Naive thymus-derived CD8-positive, alpha-beta T cell (primary cell): Measurements from ENCODE around the gene INPP5D. TPM values are rescaled to one million over a fixed set of nuclear protein-coding genes. Genes with fewer than 3 reads are reported as not detected.
A peak's percentile ranks its signal among the peaks of the same experiment; 100 is the strongest.

Experiments used
- ATAC-seq, 2 donors: fragments of 150-1000 bp; cut with Tn5 transposase in 1 of 2; sonication (Bioruptor Pico), chemical (Tn5 transposase) in 1 of 2; 1 replicate in 1 of 2; 2 replicates in 1 of 2; pipeline ENCODE4 v1.10.0; 2021; ENCODE audit warnings: mild to moderate bottlenecking in 2 of 2, moderate library complexity in 2 of 2
- POLR2A ChIA-PET: fragments of 350-600 bp; sonication (Branson Sonifier 250); formaldehyde crosslinking; loops from one replicate; lab custom pipeline; 2021; ENCODE audit warnings: antibody characterized with exemption; lab: Charles Lee
- DNase-seq, 10 donors: peaks; one replicate each; pipeline versions ENCODE4 v3.0.0 to v3.0.0-alpha.2; 2020 to 2022
- H3K27ac Mint-ChIP-seq, 10 donors: one replicate each; pipeline ENCODE4 v1.8.0; 2020 to 2022; ENCODE audit warnings: mild to moderate bottlenecking in 10 of 10, mixed read lengths in 10 of 10, moderate library complexity in 4 of 10, inconsistent platforms in 1 of 10
- H3K27me3 Mint-ChIP-seq, 5 donors: one replicate each; pipeline ENCODE4 v1.8.0; 2021 to 2022; ENCODE audit warnings: mixed read lengths in 5 of 5
- H3K36me3 Mint-ChIP-seq, 3 donors: one replicate each; pipeline ENCODE4 v1.8.0; 2020 to 2022; ENCODE audit warnings: mixed read lengths in 3 of 3, mild to moderate bottlenecking in 2 of 3, inconsistent platforms in 1 of 3
- H3K4me1 Mint-ChIP-seq, 4 donors: one replicate each; pipeline ENCODE4 v1.8.0; 2021 to 2022; ENCODE audit warnings: mixed read lengths in 4 of 4
- H3K4me3 Mint-ChIP-seq, 10 donors: one replicate each; pipeline ENCODE4 v1.8.0; 2020 to 2022; ENCODE audit warnings: mild to moderate bottlenecking in 10 of 10, mixed read lengths in 10 of 10, moderate library complexity in 6 of 10, inconsistent platforms in 1 of 10
- H3K9me3 Mint-ChIP-seq, 9 donors: one replicate each; pipeline ENCODE4 v1.8.0; 2020 to 2022; ENCODE audit warnings: mixed read lengths in 9 of 9, mild to moderate bottlenecking in 3 of 9, inconsistent platforms in 1 of 9, moderate library complexity in 1 of 9
- polyA plus RNA-seq, 3 donors: library from polyadenylated mRNA; unstranded; fragments of 300-500 nt; fragmentation: Illumina TruSeq; gene quantifications; one replicate each; pipeline ENCODE4 v1.2.3, GENCODE V29; 2021
- total RNA-seq, 8 experiments: library from RNA in 2 of 8; stranded (reverse) in 2 of 8; gene quantifications; one replicate each; pipeline ENCODE4 v1.2.3 and lab custom pipeline; 2021 to 2026

The INPP5D gene
- total and polyA plus RNA-seq, 5 experiments from 2014 or later = 36.4 to 124 (median 88.3) TPM

- Mint-ChIP-seq H3K9me3 (no peaks in the 10 kb centered on the region), H3K36me3 (peaks cover 0 to 60% (median 32%) of the 10 kb centered on the region in 3 donors), H3K27me3 (no peaks in the 10 kb centered on the region), H3K27ac (peak overlapping the region in 4 of 10 donors; percentile 24 to 80 (median 63)), H3K4me3 (no peak overlapping the region), H3K4me1 (peaks cover 0 to 11% (median 2%) of the 10 kb centered on the region in 4 donors)
- no peak for DNase-seq
- POLR2A ChIA-PET = interaction anchor here (1.9 kb wide), 1 partner anchor 101 kb away, joined by 4 read pairs; the partner anchor contains the start of gene INPP5D
- no peak for ATAC-seq
Observed at GRCh38 chr2:233161730-233162129, 101.6 kb downstream of the INPP5D start.

GRCh38 chr2:233162770-233163169 is 102.6 kb downstream of the INPP5D start:
- POLR2A ChIA-PET = interaction anchor here (1.9 kb wide), 1 partner anchor 102 kb away, joined by 4 read pairs; the partner anchor contains the start of gene INPP5D

GRCh38 chr2:233163486-233164103 is 103.5 kb downstream of the INPP5D start:
- no peak for ATAC-seq
- DNase-seq = no peak
- no peaks in the 10 kb centered on the region for H3K27me3 Mint-ChIP-seq
- H3K36me3 Mint-ChIP-seq = peaks cover 0 to 52% (median 24%) of the 10 kb centered on the region in 3 donors
- H3K4me1 Mint-ChIP-seq = peaks cover 0 to 11% (median 2%) of the 10 kb centered on the region in 4 donors
- POLR2A ChIA-PET = interaction anchor here (1.9 kb wide), 1 partner anchor 103 kb away, joined by 4 read pairs; the partner anchor contains the start of gene INPP5D
- peak overlapping the region in 6 of 10 donors; percentile 2 to 61 (median 46) for H3K27ac Mint-ChIP-seq
- no peak overlapping the region for H3K4me3 Mint-ChIP-seq
- no peaks in the 10 kb centered on the region for H3K9me3 Mint-ChIP-seq

More at GRCh38 chr2:233162770-233163169, 102.6 kb downstream of the INPP5D start:
- ATAC-seq (no peak), DNase-seq (no peak)
- H3K36me3 Mint-ChIP-seq = peaks cover 0 to 59% (median 24%) of the 10 kb centered on the region in 3 donors
- no peaks in the 10 kb centered on the region for H3K27me3 Mint-ChIP-seq
- no peak overlapping the region for H3K27ac Mint-ChIP-seq
- no peak overlapping the region for H3K4me3 Mint-ChIP-seq
- H3K9me3 Mint-ChIP-seq = no peaks in the 10 kb centered on the region
- H3K4me1 Mint-ChIP-seq = peaks cover 0 to 11% (median 2%) of the 10 kb centered on the region in 4 donors

GRCh38 chr2:233164128-233164635 is 104.0 kb downstream of the INPP5D start:
- Mint-ChIP-seq H3K27me3 (no peaks in the 10 kb centered on the region), H3K9me3 (no peaks in the 10 kb centered on the region), H3K27ac (peak overlapping the region in 3 of 10 donors; percentile 32 to 61 (median 39)), H3K36me3 (peaks cover 0 to 52% (median 26%) of the 10 kb centered on the region in 3 donors), H3K4me1 (peaks cover 0 to 11% (median 3%) of the 10 kb centered on the region in 4 donors), H3K4me3 (no peak overlapping the region)
- DNase-seq (no peak), ATAC-seq (no peak)
- POLR2A ChIA-PET = no interaction called here

GRCh38 chr2:233164967-233165366 is 104.8 kb downstream of the INPP5D start:
- H3K27ac Mint-ChIP-seq = no peak overlapping the region
- POLR2A ChIA-PET = no interaction called here
- DNase-seq = no peak
- no peak overlapping the region for H3K4me3 Mint-ChIP-seq
- no peak for ATAC-seq
- H3K27me3 Mint-ChIP-seq = no peaks in the 10 kb centered on the region
- H3K9me3 Mint-ChIP-seq = no peaks in the 10 kb centered on the region
- H3K36me3 Mint-ChIP-seq = peaks cover 0 to 52% (median 24%) of the 10 kb centered on the region in 3 donors
- H3K4me1 Mint-ChIP-seq = peaks cover 0 to 9% (median 4%) of the 10 kb centered on the region in 4 donors

GRCh38 chr2:233165543-233165894 is 105.4 kb downstream of the INPP5D start:
- Mint-ChIP-seq H3K9me3 (no peaks in the 10 kb centered on the region), H3K36me3 (peaks cover 0 to 52% (median 25%) of the 10 kb centered on the region in 3 donors), H3K27ac (no peak overlapping the region), H3K4me1 (peaks cover 0 to 9% (median 4%) of the 10 kb centered on the region in 4 donors), H3K4me3 (no peak overlapping the region), H3K27me3 (no peaks in the 10 kb centered on the region)
- POLR2A ChIA-PET = no interaction called here
- no peak for DNase-seq
- ATAC-seq = no peak

GRCh38 chr2:233165895-233166661 is 105.9 kb downstream of the INPP5D start:
- Mint-ChIP-seq H3K4me3 (no peak overlapping the region), H3K27me3 (no peaks in the 10 kb centered on the region), H3K4me1 (peaks cover 0 to 9% (median 4%) of the 10 kb centered on the region in 4 donors), H3K27ac (peak overlapping the region in 2 of 10 donors; percentile 18 to 47), H3K36me3 (peaks cover 0 to 52% (median 28%) of the 10 kb centered on the region in 3 donors), H3K9me3 (no peaks in the 10 kb centered on the region)
- peak in 2 of 10 donors; percentile 9 to 12 for DNase-seq
- POLR2A ChIA-PET = no interaction called here
- ATAC-seq = peak in 1 of 2 donors; percentile 20

GRCh38 chr2:233168445-233168844 is 108.3 kb downstream of the INPP5D start:
- Mint-ChIP-seq H3K36me3 (peaks cover 11 to 62% (median 39%) of the 10 kb centered on the region in 3 donors), H3K4me1 (peaks cover 0 to 9% (median 4%) of the 10 kb centered on the region in 4 donors), H3K27ac (no peak overlapping the region), H3K27me3 (no peaks in the 10 kb centered on the region), H3K9me3 (no peaks in the 10 kb centered on the region), H3K4me3 (no peak overlapping the region)
- DNase-seq (no peak), ATAC-seq (no peak)
- POLR2A ChIA-PET = no interaction called here

GRCh38 chr2:233168919-233169318 is 108.8 kb downstream of the INPP5D start:
- POLR2A ChIA-PET = no interaction called here
- DNase-seq (no peak), ATAC-seq (no peak)
- Mint-ChIP-seq H3K27ac (peak overlapping the region in 2 of 10 donors; percentile 16 to 37), H3K9me3 (no peaks in the 10 kb centered on the region), H3K36me3 (peaks cover 11 to 65% (median 35%) of the 10 kb centered on the region in 3 donors), H3K4me1 (peaks cover 0 to 5% (median 4%) of the 10 kb centered on the region in 4 donors), H3K4me3 (no peak overlapping the region), H3K27me3 (no peaks in the 10 kb centered on the region)

- Mint-ChIP-seq H3K27me3 (no peaks in the 10 kb centered on the region), H3K36me3 (peaks cover 11 to 83% (median 38%) of the 10 kb centered on the region in 3 donors), H3K4me1 (peaks cover 0 to 8% (median 2%) of the 10 kb centered on the region in 4 donors), H3K9me3 (no peaks in the 10 kb centered on the region), H3K4me3 (no peak overlapping the region), H3K27ac (peak overlapping the region in 3 of 10 donors; percentile 43 to 66 (median 47))
- POLR2A ChIA-PET = no interaction called here
- DNase-seq (no peak), ATAC-seq (no peak)
Observed at GRCh38 chr2:233171344-233171743, 111.2 kb downstream of the INPP5D start.

- ATAC-seq = no peak
- no peaks in the 10 kb centered on the region for H3K9me3 Mint-ChIP-seq
- H3K27me3 Mint-ChIP-seq = no peaks in the 10 kb centered on the region
- no peak overlapping the region for H3K4me3 Mint-ChIP-seq
- peaks cover 0 to 10% (median under 1%) of the 10 kb centered on the region in 4 donors for H3K4me1 Mint-ChIP-seq
- no peak for DNase-seq
- POLR2A ChIA-PET = interaction anchor here (0.7 kb wide), 2 partner anchors 12 to 69 kb away, joined by 3 to 6 read pairs; no protein-coding TSS in a partner anchor
- peak overlapping the region in 1 of 10 donors; percentile 8 for H3K27ac Mint-ChIP-seq
- peaks cover 11 to 87% (median 38%) of the 10 kb centered on the region in 3 donors for H3K36me3 Mint-ChIP-seq
Observed at GRCh38 chr2:233173115-233173514, 113.0 kb downstream of the INPP5D start.

GRCh38 chr2:233174137-233174536 is 114.0 kb downstream of the INPP5D start:
- no peak for DNase-seq
- Mint-ChIP-seq H3K4me1 (peaks cover 0 to 11% (median 2%) of the 10 kb centered on the region in 4 donors), H3K27me3 (no peaks in the 10 kb centered on the region), H3K27ac (no peak overlapping the region), H3K4me3 (no peak overlapping the region), H3K36me3 (peaks cover 11 to 90% (median 39%) of the 10 kb centered on the region in 3 donors), H3K9me3 (no peaks in the 10 kb centered on the region)
- POLR2A ChIA-PET = interaction anchor here (0.7 kb wide), 1 partner anchor 16 kb away, joined by 3 read pairs; no protein-coding TSS in a partner anchor
- ATAC-seq = no peak
